A204.1 (cell line): ENCODE results near the gene SPATA9.
A peak's percentile ranks its signal among the peaks of the same experiment; 100 is the strongest.
"Not testable (repeated sequence)": the region's sequence is repeated elsewhere in the genome, so short reads cannot be mapped to it uniquely, and the experiment has no call there.

ENCODE experiments used
- FAIRE-seq: peaks from 2 replicates; lab custom pipeline; 2012; peaks lifted over from hg19 to GRCh38; lab: Jason Lieb, UNC

Gene SPATA9

DNA sequence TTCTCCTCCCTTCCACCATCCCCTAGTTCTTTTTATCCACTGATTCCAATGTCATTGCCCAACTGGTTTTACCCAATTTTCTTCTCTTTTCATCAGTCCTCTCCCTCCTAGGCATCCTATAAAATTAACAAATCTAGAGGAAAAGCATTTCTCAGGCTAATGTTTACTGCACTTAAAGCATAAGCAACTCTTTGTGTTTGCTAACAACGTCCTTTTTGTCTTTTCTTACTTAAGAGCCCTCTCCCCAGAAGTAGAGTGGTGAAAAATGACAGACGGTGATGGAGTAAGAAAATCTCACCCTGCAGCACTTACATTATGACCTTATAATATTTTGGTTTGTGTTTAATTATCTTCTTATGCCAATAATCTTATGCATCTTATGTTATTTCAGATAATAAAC, 1.6 kb upstream of the SPATA9 start:
- no peak for FAIRE-seq

DNA sequence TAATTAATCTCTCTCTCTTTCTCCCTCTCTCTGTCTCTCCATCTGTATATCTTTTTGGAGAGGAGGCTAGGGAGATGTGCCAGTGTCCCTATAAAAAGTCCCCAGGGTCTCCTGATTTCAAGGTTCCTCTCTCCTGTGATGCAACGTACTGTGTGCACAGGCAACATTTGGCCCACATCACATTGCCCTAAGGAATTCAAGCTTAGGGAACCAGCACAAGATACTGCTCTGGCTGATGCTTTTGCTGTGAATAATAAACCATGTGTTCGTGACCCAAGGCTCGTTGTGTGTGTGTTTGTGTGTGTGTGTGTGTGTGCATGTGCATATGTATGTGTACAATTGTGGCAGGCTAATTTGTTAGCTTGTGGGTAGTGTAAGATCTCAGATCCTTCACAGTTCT, 9.7 kb downstream of the SPATA9 start:
- no peak for FAIRE-seq

DNA sequence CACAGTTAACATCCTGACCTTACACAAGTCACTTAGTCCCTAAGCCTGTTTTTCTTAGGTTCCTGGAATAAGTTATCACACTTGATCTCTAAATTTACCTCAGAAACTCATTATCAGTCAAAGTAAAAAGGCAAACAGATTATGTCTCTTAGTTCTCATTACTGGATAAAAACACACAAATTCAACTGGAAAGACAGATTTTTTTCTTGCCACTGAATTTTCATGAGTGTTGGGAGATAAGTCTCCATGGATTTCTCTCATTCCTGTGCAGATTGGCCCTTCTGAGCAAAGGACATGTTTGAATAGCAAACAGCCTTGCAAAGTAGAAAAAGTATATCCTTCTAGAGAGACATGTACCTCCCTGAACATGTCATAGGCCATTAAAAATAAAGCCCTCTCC, 10.2 kb downstream of the SPATA9 start:
- no peak for FAIRE-seq

DNA sequence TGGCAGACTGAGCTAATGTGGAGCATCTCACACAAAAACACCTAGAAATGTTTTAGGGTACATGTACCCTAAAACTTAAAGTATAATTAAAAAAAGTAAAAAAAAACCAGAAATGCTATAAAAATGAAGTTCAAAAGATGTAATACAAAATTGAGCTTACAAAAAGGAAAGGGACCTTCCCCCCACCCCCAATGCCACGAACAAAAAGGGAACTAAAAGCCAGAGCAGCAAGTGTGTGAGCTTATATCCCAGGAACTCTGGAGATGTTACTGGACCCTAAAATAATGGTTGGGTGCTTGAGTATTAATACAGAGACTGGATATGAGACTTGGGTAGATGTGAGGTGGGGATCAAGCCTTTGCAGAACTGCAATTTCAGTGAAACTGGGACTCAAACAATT, 11.0 kb downstream of the SPATA9 start:
- no peak for FAIRE-seq

DNA sequence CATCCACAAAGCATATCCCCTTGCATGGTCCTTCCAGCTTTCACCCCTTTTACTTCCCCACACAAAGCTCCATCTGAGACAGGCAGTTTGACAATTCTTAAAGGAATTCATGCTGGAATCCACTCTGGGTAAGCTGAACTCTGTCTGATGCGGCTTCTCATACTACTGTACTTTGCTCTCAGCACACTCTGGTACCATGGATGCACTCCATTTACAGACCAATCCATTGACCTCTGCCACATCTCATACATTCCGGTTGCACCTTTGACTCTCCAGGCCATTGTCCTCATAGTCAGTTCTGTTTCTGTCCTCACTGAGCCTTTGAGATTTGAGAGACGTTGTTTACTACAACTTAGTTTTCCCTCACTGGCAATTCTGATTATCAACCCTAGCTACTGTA, 12.2 kb downstream of the SPATA9 start:
- FAIRE-seq, result no peak

DNA sequence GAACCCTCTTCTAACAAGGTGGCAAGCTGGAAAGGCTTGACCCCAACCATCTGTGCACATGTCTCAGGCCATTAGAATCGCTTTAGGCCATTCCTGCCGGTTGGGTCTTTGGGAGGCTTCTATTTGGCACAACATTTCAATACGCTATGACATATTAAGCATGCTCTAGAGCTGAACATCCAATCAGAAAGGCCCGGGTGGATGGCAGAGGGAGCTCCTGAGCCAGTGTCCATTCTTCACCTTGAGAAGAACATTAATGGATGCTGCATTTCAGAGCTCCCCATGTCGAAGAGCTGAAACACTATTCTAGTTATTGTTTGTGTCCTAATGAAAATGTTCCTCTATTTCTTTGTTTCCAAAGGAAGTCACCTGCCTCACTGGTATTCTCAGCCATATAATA, 12.8 kb downstream of the SPATA9 start:
- FAIRE-seq, result no peak

DNA sequence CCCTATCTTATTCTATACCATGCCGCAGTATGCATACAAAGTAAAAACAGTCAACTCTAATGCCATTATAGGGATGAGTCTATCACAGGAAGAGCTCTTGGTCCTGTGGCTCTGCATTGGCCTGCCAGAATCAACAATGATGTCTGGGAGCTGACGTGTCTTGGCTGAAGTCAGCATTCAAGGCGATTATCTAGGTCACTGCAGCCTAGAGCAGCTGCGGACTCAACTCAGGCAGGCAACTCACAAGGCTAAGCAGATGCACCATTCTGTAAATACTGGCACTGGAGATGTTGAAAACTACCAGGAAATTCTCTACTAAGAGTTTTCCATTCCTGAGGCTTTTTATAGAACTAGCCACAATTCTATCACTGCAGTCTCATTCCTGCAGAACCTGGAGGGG, 13.3 kb downstream of the SPATA9 start:
- no peak for FAIRE-seq

DNA sequence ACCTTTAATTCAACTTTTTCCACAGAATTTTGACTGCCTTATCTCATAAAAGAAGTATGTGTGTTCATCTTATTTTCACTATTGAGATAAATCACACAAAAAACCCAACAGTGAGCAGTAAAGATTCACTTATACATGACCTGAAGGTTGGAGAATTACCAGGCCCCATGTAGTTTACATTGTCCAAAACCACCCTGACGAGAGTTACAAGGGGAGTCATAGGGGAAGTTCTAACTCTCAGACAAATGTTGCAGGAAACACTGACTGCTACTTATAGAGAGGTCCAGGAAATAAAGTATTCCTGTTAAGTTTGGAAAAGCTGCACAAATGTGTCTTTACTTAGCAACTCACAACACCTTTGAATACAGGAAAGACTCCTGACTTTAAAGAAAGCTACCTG, 14.1 kb downstream of the SPATA9 start:
- no peak for FAIRE-seq

DNA sequence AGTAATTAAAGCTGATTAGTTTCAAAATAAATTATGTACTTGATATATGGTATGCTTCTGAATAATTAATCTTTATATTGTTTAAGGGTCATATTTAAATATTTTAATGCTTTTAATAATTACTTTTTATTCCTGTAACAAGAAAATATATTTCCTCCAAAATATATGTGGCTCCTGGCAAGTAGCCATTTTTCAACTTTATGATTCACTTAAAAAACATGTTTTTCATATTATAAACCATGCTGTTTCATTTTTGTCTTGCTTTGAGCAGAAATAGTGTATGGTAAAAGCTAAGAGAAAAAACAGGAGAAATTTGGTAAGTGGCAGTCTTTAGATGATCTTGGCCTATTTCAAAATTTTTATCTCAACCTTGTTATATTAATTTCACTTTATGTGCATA, 14.6 kb downstream of the SPATA9 start:
- no peak for FAIRE-seq

DNA sequence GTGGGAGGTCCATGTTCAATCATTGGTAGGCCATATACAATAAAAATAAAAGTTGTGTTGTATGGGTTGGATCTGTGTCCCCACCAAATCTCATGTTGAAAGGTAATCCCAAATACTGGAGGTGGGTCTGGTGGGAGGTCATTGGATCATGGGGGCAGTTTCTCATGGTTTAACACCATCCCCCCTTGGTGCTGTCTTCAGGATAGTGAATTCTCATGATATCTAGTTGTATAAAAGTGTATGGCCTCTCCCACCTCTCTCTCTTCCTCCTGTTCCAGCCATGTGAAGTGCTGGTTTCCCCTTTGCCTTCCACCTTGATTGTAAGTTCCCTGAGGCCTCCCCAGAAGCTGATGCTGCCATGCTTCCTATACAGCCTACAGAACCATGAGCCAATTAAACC, 15.1 kb downstream of the SPATA9 start:
- no peak for FAIRE-seq

DNA sequence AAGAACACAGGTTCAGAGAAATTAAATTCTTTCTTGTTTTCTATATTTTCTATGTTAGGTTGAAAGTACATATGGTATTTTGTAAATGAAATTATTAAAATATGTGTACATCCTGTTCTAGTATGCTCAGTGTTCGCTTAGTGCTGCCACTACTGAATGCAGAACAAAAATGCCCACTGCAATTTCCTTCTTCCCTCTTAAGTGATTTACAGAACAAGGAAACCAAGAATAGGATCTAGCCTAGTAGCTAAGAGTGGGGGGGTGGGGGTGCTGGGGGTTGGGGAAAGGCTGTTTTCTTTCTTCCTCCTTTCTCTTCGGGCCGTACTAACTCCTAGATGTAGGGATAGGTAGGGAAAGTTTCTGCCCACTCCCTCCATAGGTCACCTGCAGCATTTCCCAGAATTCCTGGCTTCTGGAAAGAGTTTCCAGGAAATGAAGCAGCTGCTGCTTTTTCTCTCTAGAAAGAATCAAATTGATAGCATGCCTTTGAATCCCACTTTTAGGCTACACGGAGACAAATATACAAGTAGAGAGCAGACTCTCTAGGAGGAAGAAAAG, 15.7 kb downstream of the SPATA9 start:
- no peak for FAIRE-seq

DNA sequence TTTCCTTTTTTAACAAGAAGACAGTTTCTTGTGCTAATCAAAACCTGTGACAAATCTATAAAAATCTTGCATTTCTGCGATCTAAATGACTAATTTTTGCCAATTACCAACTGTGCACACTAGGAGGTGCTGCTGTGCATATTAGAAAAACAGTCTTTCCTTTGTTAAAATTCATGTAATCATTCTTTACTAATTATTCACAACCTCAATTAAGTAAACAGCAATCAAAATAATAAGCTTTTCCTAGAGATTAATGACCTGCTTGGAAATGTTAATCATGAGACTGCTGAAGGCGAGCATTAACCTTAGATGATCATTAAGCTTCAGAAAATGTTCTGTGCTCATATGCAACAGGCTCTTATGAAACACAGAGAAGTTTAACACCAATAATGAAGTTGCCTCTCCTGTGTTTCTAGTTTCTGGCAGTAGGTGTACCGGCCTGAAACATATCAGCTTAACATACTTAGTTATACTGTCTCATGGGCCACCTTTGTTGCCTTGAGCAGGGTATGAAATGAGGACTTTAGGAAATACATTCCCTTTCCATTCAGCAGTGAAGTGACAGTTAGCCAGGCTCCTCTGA, 18.5 kb downstream of the SPATA9 start:
- FAIRE-seq, result peak; percentile 87

DNA sequence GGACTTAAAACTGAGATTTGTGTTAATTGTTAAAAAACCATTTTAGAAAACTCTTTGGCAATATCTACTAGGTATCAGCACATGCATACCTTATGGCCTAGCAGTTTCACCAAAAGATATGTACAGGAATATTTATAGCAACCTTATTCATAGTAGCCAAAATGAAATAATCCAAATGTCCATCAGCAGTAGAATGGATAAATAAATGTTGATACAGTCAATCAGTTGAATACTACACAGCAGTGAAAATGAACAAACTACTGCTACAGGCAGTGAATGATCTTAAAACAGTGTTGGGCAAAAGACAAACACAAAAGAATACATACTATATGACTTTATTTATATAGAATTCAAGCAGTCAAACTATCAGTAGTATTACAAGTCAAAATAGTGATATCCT, 19.8 kb downstream of the SPATA9 start:
- FAIRE-seq, result no peak

DNA sequence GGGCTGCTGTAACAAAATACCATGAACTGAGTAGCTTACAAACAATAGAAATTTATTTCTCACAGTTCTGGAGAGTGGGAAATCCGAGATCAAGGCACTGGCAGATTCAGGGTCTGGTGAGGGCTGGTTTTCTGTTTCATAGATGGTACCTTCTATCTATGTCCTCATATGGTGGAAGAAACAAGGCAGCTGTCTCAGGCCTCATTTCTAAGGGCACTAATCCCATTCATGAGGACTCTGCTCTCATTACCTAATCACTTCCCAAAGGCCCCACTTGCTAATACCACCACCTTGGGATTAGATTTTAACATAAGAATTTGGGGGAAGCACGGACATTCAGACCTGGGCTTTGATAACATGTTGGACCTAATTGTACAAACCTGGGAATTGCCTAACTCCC, 22.7 kb downstream of the SPATA9 start:
- no peak for FAIRE-seq

DNA sequence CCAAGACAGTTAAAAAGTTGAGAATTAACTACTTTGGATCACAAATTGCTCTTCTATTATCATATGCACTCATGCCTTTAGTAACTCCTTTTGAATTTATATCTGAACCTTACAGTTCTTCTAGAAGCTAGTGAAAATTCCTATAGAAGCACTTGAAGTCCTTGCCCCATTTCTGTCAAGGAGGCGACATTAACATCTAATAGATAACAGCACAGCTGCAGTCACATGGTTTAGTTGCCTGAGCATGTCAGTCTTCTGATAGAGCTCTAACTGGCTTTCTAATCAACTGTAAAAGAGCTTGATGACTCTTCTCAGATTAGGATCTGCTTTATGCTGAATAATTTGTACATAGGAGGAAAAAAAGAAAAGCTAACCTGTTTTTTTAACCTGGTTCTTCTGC, 27.2 kb downstream of the SPATA9 start:
- no peak for FAIRE-seq

DNA sequence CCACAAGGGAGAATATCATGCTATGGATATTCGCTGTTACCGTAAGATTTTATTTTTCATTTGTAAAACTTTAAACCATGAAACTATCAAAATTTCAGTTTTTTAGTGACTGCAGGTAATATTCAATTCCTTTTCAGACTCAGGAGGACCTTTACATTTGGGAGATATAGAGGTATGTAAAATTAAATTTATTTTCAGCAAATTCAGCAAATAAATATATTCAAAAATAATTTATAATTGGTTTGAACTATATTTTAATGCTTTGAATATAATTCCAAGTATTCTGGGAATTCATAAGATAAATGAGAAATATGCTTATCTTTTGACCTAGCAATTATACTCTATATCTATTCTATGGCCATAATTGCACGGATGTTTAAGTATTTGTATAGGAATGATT, 28.6 kb downstream of the SPATA9 start:
- peak; percentile 3 for FAIRE-seq

DNA sequence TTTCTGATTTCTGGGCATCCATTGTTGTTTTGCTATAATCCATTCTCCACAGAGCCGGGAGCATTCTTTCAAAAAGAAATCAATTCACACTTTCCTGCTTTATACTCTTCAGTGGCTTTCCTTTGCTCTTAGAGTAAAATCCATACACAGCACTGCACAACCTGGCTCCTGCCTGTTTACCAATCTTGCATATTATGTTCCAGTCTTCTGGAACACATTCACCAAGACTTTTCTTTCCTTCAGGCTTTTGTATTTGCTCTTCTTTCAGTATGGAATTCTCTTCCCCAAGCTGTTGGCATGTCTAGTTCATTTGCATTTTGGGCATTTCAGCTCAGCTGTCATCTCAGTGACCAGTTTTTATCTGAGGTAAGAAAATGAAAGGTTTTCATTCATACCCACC, 29.9 kb downstream of the SPATA9 start:
- no peak for FAIRE-seq

DNA sequence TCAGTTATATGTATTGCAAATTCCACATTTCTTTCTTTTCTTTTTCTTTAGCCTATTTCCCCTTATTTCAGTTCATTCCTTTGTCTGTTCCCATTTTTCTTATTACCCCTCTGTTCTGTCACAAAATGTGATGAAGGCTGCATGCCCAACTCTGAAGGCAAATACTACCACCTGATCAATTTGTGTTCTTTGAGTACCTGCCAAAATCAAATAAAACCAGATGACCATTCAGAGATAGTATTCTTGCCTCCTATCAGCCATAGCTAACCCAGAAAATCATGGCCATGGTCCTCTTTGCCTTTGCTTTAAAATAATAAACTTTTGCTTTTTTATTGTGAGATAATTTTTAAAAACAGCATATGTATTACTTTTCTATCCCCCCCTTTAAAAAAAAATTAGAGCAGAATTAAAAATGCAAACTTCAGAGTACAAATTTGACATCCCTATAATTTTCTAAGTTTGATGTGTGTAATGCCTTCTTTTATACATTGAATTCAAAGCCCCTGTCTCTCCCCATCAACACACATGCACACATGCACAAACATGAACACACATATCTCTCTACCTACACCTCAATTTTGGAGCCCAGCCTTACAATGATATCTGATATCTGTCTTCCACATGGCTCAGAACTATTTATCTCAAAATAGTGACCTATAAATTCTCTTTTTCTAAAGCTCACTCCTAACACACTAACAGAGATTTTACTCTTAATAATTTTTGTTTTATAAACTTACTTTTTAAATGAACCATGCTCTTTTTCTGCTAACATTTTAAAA, 32.8 kb downstream of the SPATA9 start:
- FAIRE-seq, result no peak

DNA sequence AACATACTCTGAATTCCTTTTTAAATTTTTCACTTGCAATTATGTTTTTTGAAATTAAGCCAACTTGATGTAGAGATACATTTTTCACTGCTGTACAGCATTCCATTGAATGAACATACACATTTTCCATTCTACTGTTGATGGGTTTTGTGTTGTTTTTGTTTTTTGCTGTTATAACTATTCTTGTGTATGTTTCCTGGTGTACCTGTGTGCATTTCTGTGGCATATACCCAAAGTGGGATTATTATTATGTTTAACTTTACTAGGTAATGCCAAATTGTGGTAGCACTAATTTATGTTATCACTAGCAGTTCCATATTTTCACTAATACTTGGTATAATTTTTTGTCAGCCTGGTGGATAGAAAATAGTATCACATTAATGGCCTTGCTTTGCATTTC, 33.5 kb downstream of the SPATA9 start:
- no peak for FAIRE-seq

DNA sequence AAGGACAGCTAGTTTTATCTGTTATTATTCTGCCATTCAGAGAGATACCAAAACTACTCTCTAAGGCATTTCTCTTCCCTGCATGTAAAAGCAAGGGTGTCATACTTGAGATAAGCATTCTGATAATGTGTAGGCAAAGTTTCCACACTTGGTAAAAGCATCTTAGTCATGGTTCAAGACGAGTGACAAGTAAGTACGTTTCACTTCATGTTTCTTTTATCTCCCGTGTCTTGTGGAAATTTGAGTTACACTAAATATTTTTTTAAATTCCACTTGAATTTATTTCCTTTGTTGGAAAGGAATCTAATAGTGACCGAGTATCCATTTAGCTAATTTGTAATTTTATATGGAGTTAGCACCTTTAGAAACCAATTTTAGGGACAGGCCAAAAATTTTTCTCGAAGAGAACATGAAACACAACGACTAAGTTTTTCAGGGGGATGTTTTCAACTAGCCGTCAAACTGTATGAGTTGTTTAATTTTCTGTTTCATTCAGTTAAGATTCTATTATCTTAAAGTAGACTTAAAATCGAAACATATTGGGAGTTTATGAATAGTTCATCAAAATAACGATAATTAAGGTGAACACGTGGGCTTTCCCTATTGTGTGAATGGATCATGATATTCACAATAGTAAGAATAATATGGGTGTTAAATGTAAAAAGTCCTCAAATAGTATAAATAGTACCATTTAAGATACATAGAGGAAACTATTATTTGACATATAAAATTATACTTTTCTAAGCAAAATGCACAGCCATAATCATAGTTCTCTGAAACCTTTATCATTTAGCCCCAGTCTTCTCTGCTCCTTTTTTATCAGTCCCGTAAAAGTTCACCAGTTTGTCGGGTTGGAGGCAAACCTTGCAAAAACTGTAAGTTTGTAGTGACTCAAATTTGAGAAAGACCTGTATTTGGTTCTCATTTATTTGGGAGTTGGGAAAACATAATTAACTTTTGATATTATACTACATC, 34.6 kb downstream of the SPATA9 start:
- FAIRE-seq, result no peak

DNA sequence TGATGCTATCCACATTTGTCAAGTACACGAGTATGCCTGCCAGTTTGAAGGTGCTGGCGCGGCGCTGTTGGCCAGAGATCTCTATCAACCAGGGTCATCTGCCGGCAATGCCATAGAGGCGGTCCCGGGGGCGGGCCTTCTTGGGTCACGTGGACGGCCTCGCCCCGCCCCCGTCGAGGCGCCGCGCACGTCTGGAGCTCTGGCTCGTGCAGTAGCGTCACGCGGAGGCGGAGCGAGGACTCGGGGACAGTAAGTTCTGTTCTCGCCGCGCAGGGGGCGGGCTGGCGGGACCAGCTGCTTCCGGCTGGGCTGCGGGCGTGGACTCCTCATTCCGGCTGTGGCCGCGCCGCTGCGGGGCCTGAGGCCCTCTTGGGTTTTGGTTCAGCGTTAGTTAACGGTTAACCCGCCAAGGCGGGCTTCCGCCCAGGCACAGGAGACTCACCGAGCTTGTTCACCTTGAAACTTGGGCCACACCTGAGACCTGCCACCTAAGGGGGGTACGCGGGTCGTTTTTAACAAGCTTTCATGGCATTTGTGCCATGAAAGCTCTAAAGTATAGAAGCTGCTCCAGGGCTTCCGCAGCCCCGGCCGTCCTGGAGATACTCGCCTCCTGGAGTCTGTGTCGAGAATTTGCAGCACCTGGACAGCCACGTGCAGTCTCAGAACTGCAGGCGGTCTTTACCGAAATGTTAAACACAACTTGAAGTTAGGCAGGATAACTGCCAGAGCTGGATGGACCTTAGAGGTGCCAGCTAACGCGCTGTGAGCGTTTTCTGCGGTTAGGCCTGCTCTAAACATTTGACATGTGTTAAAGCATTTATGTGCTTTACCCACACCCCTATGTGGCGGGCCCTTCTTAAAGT, 36.0 kb downstream of the SPATA9 start, which contains the start of gene RFESD:
RFESD (plus strand) TSS at position 209 of the 863 bp plus-strand sequence. CDS start 5,495 bp downstream, outside the sequence.
- no peak for FAIRE-seq

DNA sequence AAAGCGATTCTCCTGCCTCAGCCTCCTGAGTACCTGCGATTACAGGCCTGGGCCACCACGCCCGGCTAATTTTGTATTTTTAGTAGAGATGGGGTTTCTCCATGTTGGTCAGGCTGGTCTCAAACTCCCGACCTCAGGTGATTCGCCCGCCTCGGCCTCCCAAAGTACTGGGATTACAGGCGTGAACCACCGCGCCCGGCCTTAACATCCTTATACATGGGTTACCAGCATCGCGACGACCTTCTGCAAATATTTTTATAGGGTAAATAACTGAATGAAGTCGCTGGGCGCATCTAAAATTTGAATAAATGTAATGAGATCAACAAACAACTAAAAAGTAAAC, 36.6 kb downstream of the SPATA9 start:
- FAIRE-seq, result not testable (repeated sequence)
